Neutrophil (primary cell): ENCODE data around the gene PML.
"Not testable (repeated sequence)": the region's sequence is repeated elsewhere in the genome, so short reads cannot be mapped to it uniquely, and the experiment has no call there.

Experiments
- H3K27ac ChIP-seq: fragments of 200-600 bp; sonication (generic); 2 replicates; pipeline ENCODE4 v1.5.1; 2016; ENCODE audit warnings: mild to moderate bottlenecking, moderate library complexity
- H3K27me3 ChIP-seq: fragments of 200-600 bp; sonication (generic); 2 replicates; pipeline ENCODE4 v1.6.0; 2016; ENCODE audit warnings: mild to moderate bottlenecking
- H3K36me3 ChIP-seq: fragments of 200-600 bp; sonication (generic); 2 replicates; pipeline ENCODE4 v1.5.1; 2017
- H3K4me1 ChIP-seq, 2 experiments: fragments of 200-600 bp in 1 of 2; sonication (generic) in 1 of 2; 1 replicate in 1 of 2; 2 replicates in 1 of 2; pipeline versions ENCODE4 v1.5.1 to v1.6.1; 2013 to 2016; ENCODE audit warnings: low read depth in 1 of 2, low read length in 1 of 2, mild to moderate bottlenecking in 1 of 2, moderate library complexity in 1 of 2; ENCODE audit not compliant: control insufficient read depth in 1 of 2, insufficient read depth in 1 of 2
- H3K4me3 ChIP-seq, 2 experiments: fragments of 200-600 bp in 1 of 2; sonication (generic) in 1 of 2; 1 replicate in 1 of 2; 2 replicates in 1 of 2; pipeline ENCODE4 v1.5.1; 2013 to 2016; ENCODE audit warnings: low read depth in 1 of 2, low read length in 1 of 2, mild to moderate bottlenecking in 1 of 2, moderate library complexity in 1 of 2
- H3K9me3 ChIP-seq: fragments of 200-600 bp; sonication (generic); 2 replicates; pipeline ENCODE4 v1.5.1; 2016
- TF ChIP-seq, protein P1 (sequence below): fragments of 200-600 bp; sonication (generic); IDR thresholded peaks from 2 replicates; pipeline ENCODE4 v1.5.1; 2016; ENCODE audit warnings: antibody characterized with exemption

Gene PML

GRCh38 chr15:73968461-73968860, 26.1 kb upstream of the PML start:
- Histone ChIP-seq H3K4me1 (peaks cover 10 to 14% of the 10 kb centered on the region in 2 experiments), H3K4me3 (no peak overlapping the region), H3K9me3 (no peaks in the 10 kb centered on the region), H3K27ac (no peak overlapping the region), H3K36me3 (no peaks in the 10 kb centered on the region), H3K27me3 (no peaks in the 10 kb centered on the region)
- TF ChIP-seq, protein P1, sequence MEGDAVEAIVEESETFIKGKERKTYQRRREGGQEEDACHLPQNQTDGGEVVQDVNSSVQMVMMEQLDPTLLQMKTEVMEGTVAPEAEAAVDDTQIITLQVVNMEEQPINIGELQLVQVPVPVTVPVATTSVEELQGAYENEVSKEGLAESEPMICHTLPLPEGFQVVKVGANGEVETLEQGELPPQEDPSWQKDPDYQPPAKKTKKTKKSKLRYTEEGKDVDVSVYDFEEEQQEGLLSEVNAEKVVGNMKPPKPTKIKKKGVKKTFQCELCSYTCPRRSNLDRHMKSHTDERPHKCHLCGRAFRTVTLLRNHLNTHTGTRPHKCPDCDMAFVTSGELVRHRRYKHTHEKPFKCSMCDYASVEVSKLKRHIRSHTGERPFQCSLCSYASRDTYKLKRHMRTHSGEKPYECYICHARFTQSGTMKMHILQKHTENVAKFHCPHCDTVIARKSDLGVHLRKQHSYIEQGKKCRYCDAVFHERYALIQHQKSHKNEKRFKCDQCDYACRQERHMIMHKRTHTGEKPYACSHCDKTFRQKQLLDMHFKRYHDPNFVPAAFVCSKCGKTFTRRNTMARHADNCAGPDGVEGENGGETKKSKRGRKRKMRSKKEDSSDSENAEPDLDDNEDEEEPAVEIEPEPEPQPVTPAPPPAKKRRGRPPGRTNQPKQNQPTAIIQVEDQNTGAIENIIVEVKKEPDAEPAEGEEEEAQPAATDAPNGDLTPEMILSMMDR, result no peak

- Histone ChIP-seq H3K27me3 (no peaks in the 10 kb centered on the region), H3K27ac (no peak overlapping the region), H3K4me1 (peaks cover 10 to 14% of the 10 kb centered on the region in 2 experiments), H3K9me3 (no peaks in the 10 kb centered on the region), H3K4me3 (no peak overlapping the region), H3K36me3 (no peaks in the 10 kb centered on the region)
- TF ChIP-seq, protein P1, result no peak
Measured at GRCh38 chr15:73969151-73969759, 25.3 kb upstream of the PML start.

DNA sequence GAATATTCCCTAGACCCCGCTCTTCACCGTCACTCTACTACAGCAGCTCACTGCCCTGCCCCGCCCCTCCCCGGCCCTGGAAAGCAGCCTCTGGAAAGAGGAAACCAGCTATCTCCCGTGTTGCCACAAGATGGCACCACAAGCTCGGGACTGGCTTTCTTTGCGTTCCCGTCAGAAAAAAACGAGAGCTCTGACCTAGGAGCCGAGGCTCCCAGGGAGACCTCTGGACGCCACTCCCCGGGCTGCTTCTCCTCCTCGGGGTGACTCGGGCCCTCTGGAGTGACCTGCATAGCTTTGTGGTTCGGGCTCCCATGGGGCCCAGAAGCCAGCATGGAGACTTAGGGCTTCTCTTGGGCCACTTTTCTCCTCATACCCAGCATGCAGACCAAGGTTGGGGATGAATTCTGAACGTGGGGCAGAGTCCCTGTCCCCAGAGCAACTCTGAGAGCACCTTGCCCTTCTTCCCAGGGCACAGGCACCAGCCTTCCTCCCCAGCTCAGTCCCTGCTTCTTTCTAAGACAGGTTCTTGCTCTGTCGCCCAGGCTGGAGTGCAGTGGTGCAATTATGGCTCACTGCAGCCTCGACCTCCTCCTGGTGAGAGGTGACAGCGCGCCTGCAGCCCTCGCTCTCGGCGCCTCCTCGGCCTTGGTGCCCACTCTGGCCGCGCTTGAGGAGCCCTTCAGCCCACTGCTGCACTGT, 21.4 kb upstream of the PML start:
- no peaks in the 10 kb centered on the region for H3K9me3 ChIP-seq

GRCh38 chr15:73973683-73974200, 20.8 kb upstream of the PML start:
- peaks cover 7 to 14% of the 10 kb centered on the region in 2 experiments for H3K4me1 ChIP-seq
- H3K27ac ChIP-seq, H3K36me3 ChIP-seq, H3K27me3 ChIP-seq, H3K4me3 ChIP-seq, H3K9me3 ChIP-seq: not testable (repeated sequence)

More for the DNA sequence above, 21.4 kb upstream of the PML start:
- TF ChIP-seq, protein P1, result peak; percentile 85
- no peak overlapping the region for H3K27ac ChIP-seq
- H3K4me3 ChIP-seq, result peak overlapping the region; percentile 32 to 49
- peaks cover 7 to 14% of the 10 kb centered on the region in 2 experiments for H3K4me1 ChIP-seq
- H3K36me3 ChIP-seq, result no peaks in the 10 kb centered on the region
- H3K27me3 ChIP-seq, result no peaks in the 10 kb centered on the region

GRCh38 chr15:73975440-73976125, 18.9 kb upstream of the PML start:
- H3K4me1 ChIP-seq, result peaks cover 7 to 14% of the 10 kb centered on the region in 2 experiments
- not testable (repeated sequence) for H3K27me3 ChIP-seq, H3K36me3 ChIP-seq, H3K27ac ChIP-seq, H3K9me3 ChIP-seq, H3K4me3 ChIP-seq

GRCh38 chr15:73978896-73979295, 15.6 kb upstream of the PML start:
- no peaks in the 10 kb centered on the region for H3K9me3 ChIP-seq
- H3K27ac ChIP-seq, result no peak overlapping the region
- H3K4me1 ChIP-seq, result peaks cover 22 to 35% of the 10 kb centered on the region in 2 experiments
- H3K36me3 ChIP-seq, result no peaks in the 10 kb centered on the region
- TF ChIP-seq, protein P1, result no peak
- H3K4me3 ChIP-seq, result no peak overlapping the region
- no peaks in the 10 kb centered on the region for H3K27me3 ChIP-seq
